ENCODE data around the gene DNAJC21.
A peak's percentile ranks its signal among the peaks of the same experiment; 100 is the strongest.

The DNAJC21 gene

DNA sequence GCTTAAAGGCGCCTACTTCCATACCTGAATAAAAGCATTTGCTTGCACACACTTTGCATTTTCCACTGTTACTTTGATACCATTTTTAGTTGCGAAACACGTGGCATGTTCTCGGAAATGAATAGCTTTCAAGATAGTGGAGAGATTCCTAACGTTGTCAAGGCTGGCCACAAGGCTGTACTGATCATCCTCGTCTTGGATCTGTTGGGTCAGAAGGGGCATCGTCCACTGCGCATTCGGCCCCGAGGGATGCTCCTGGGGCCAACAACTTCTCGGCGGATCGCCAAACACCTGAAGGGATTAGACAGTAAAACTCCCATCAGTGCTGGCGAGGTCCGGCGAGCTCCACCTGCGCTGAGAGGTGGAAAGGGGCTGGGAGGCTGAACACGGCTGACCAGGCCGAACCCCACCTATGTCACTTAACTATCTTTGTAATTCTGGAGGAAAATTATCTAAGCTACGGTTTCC, 14.7 kb upstream of the DNAJC21 start:
- peak overlapping the region; percentile 98 for H3K4me2 ChIP-seq (ENCODE audit: low read depth, low read length, poor library complexity, severe bottlenecking)
- H3K27ac ChIP-seq (ENCODE audit: low read depth, low read length) = peak overlapping the region; percentile 80
- H3K9me2 ChIP-seq (replicated peaks; ENCODE audit: insufficient read depth, low read length) = no peaks in the 10 kb centered on the region
- TF ChIP-seq, protein P1, sequence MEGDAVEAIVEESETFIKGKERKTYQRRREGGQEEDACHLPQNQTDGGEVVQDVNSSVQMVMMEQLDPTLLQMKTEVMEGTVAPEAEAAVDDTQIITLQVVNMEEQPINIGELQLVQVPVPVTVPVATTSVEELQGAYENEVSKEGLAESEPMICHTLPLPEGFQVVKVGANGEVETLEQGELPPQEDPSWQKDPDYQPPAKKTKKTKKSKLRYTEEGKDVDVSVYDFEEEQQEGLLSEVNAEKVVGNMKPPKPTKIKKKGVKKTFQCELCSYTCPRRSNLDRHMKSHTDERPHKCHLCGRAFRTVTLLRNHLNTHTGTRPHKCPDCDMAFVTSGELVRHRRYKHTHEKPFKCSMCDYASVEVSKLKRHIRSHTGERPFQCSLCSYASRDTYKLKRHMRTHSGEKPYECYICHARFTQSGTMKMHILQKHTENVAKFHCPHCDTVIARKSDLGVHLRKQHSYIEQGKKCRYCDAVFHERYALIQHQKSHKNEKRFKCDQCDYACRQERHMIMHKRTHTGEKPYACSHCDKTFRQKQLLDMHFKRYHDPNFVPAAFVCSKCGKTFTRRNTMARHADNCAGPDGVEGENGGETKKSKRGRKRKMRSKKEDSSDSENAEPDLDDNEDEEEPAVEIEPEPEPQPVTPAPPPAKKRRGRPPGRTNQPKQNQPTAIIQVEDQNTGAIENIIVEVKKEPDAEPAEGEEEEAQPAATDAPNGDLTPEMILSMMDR (IDR thresholded peaks at IDR 0.05; ENCODE audit: insufficient read depth, low read length, poor library complexity, severe bottlenecking) = no peak
- no peak for TF ChIP-seq EZH2phosphoT487 (conservative IDR thresholded peaks at IDR 0.05; ENCODE audit: low read length)
- peaks cover 17% of the 10 kb centered on the region for H4K20me1 ChIP-seq (ENCODE audit: low read depth, low read length)
- peak overlapping the region; percentile 97 for H3K9ac ChIP-seq (ENCODE audit: low read length)
- peaks cover 78% of the 10 kb centered on the region for H3K79me2 ChIP-seq (ENCODE audit: insufficient read depth, low read length)
- H3K36me3 ChIP-seq (ENCODE audit: low read length) = peaks cover 45% of the 10 kb centered on the region
- H3K27me3 ChIP-seq (ENCODE audit: low read length) = no peaks in the 10 kb centered on the region
- no peaks in the 10 kb centered on the region for H3K9me3 ChIP-seq (ENCODE audit: insufficient read depth, low read length)
- peak overlapping the region; percentile 97 for H3K4me3 ChIP-seq (ENCODE audit: insufficient read depth, low read length, poor library complexity, severe bottlenecking)
- H2AFZ ChIP-seq (ENCODE audit: low read depth, low read length, severe bottlenecking) = peak overlapping the region; percentile 89
- H3F3A ChIP-seq (ENCODE audit: insufficient read depth) = peaks cover 14% of the 10 kb centered on the region; the same call in 1 of the 2 replicates

DNA sequence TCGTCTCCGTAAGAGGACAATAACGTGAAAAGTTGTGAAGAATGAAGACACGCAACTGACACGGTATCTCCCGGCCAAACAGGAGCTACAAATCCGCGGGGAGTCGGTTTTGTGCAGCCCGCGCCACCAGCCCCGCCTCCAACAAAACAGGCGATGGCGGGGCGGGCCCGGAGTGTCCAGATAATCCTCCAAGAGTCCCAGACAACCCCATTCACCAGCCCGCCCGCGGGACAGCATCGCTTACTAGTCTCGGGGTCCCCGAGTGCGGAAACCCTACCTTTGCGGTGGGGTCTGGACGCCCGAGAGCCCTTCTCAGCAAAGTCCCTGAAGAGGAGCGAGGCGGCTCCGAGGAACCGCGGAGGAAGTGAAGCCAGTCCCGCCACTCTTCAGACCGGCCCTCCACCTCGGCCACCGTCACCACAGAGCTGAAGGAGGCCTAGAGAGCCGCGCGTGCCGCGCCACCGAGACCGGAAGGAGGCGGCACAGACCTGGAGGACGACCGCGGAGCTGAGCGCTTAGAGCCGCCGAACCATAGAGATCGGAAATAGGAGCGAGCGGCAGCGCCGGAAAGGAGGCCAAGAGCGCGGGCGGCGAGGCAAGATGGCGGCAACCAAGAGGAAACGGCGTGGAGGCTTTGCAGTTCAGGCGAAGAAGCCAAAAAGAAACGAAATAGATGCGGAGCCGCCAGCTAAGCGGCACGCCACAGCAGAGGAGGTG, 14.1 kb upstream of the DNAJC21 start, which contains the start of the genes BRIX1 and RAD1:
Gene BRIX1, plus strand, starts transcription at position 573 of the 717 bp plus-strand sequence. Its CDS starts 28 bp downstream, at position 601.
Gene RAD1, minus strand, starts transcription at position 366 of the 717 bp plus-strand sequence. CDS start 612 bp downstream, outside the sequence.
- Histone ChIP-seq H2AFZ (ENCODE audit: low read depth, low read length, severe bottlenecking) (peak within 1 kb of the TSS; percentile 89), H3K27ac (ENCODE audit: low read depth, low read length) (peak within 1 kb of the TSS; percentile 80), H3K9me3 (ENCODE audit: insufficient read depth, low read length) (no peaks in the 10 kb centered on the region), H3K9me2 (replicated peaks; ENCODE audit: insufficient read depth, low read length) (no peaks in the 10 kb centered on the region), H4K20me1 (ENCODE audit: low read depth, low read length) (peaks cover 22% of the 10 kb centered on the region), H3K9ac (ENCODE audit: low read length) (peak within 1 kb of the TSS; percentile 97), H3K36me3 (ENCODE audit: low read length) (peaks cover 48% of the 10 kb centered on the region), H3K4me3 (ENCODE audit: insufficient read depth, low read length, poor library complexity, severe bottlenecking) (peak within 1 kb of the TSS; percentile 97), H3F3A (ENCODE audit: insufficient read depth) (peaks cover 20% of the 10 kb centered on the region; the same call in 1 of the 2 replicates), H3K27me3 (ENCODE audit: low read length) (no peaks in the 10 kb centered on the region), H3K4me2 (ENCODE audit: low read depth, low read length, poor library complexity, severe bottlenecking) (peak within 1 kb of the TSS; percentile 99), H3K79me2 (ENCODE audit: insufficient read depth, low read length) (peaks cover 82% of the 10 kb centered on the region)
- TF ChIP-seq EZH2phosphoT487 (conservative IDR thresholded peaks at IDR 0.05; ENCODE audit: low read length) = no peak
- TF ChIP-seq, protein P1 (IDR thresholded peaks at IDR 0.05; ENCODE audit: insufficient read depth, low read length, poor library complexity, severe bottlenecking) = no peak

DNA sequence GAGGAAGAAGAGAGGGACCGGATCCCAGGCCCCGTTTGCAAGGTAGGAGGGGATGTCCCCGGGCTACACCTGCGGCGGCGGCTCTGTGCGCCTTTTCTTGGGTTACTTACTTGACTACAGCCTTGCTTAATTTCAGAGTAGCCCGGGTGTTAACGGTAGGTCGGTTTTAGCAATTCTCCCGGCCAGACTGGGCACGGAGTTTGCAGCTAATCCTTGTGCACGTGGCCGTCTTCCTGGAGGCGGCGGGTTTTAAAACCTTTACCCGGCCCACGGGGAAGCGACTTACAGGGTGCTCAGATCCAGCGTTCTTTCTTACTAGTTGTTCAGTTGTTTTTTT, 13.5 kb upstream of the DNAJC21 start:
- Histone ChIP-seq H3K4me3 (ENCODE audit: insufficient read depth, low read length, poor library complexity, severe bottlenecking) (peak overlapping the region; percentile 97), H3K36me3 (ENCODE audit: low read length) (peaks cover 51% of the 10 kb centered on the region), H3K27me3 (ENCODE audit: low read length) (no peaks in the 10 kb centered on the region), H3K9me2 (replicated peaks; ENCODE audit: insufficient read depth, low read length) (no peaks in the 10 kb centered on the region), H3K9ac (ENCODE audit: low read length) (peak overlapping the region; percentile 97), H3K79me2 (ENCODE audit: insufficient read depth, low read length) (peaks cover 87% of the 10 kb centered on the region), H3F3A (ENCODE audit: insufficient read depth) (peaks cover 25% of the 10 kb centered on the region), H2AFZ (ENCODE audit: low read depth, low read length, severe bottlenecking) (peak overlapping the region; percentile 55), H3K27ac (ENCODE audit: low read depth, low read length) (peak overlapping the region; percentile 80), H3K4me2 (ENCODE audit: low read depth, low read length, poor library complexity, severe bottlenecking) (peak overlapping the region; percentile 99), H4K20me1 (ENCODE audit: low read depth, low read length) (peaks cover 25% of the 10 kb centered on the region), H3K9me3 (ENCODE audit: insufficient read depth, low read length) (no peaks in the 10 kb centered on the region)
- TF ChIP-seq, protein P1 (IDR thresholded peaks at IDR 0.05; ENCODE audit: insufficient read depth, low read length, poor library complexity, severe bottlenecking) = no peak
- TF ChIP-seq EZH2phosphoT487 (conservative IDR thresholded peaks at IDR 0.05; ENCODE audit: low read length) = no peak
